ENCODE results near the gene DPM1.
A peak's percentile ranks its signal among the peaks of the same experiment; 100 is the strongest.

Gene DPM1

DNA sequence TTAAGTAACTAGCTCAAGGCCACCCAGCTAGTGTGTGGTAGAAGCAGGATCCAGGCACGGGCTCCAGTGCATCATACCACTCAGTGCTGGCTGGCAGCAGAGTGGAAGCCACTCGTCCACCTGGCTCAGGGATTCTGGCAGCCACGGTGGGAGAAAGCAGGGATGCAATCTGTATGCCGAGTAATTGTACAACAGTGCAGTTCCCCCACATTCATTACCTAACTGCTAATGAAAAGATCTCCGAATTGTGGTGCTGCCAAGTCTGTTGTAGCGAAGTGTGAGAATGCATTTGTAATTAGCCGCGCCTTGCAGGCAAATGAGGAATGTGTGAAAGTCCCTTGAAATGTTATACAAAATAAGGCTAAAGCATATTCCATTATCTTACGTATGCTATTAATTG is 35.5 kb upstream of the DPM1 start:
- Histone ChIP-seq H3K9me3 (ENCODE audit: insufficient read depth, low read depth, low read length) (0 out of 2 replicates have a peak, but pooled peaks cover 3% of the 10 kb centered on the region), H3K9ac (ENCODE audit: low read depth, low read length) (no peak overlapping the region), H3K27me3 (ENCODE audit: insufficient read depth, low read length) (no peaks in the 10 kb centered on the region), H3K36me3 (ENCODE audit: insufficient read depth, low read length) (no peaks in the 10 kb centered on the region), H3K4me1 (ENCODE audit: insufficient read depth, low read length) (peaks cover 19% of the 10 kb centered on the region), H3K27ac (ENCODE audit: low read depth, low read length) (no peak overlapping the region), H3K4me3 (ENCODE audit: low read length) (no peak overlapping the region)
- WGBS, result 96% methylated on average over 8 of the region's 9 CpGs

DNA sequence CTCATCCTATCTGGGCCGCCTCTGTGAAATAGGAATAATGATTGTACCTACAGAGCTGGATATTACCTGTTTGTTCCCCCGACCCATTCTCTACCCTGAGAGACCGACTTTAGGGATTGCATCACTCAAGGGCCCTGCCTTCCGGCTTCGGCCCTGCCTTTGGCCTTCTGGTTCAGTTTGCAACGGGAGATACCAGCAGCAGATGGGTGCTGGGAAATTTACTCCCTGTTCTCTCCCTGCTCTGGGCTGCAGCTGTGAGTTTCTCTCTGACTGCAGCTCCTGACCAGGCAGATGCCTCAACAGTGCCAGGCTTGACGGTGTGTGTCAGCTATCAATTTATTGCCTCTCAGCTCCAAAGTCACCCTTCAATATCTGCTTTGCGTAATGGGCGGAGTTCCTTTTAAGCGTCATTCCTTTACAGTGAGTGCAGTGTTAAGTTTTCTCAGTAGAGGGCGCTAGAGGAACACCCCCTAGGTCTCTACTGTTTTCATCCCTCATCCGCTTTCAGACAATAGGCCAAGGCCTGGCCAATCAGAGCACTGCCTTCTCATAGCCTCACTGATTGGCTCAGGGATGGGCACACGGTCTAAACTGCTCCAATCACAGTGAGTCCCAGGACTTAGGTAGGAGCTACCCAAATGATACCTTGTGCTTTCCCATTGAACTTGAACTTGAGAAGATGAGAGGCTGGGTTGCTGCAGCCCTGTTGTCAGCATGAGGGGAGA is 34.6 kb upstream of the DPM1 start:
- peaks cover 20% of the 10 kb centered on the region for H3K4me1 ChIP-seq (ENCODE audit: insufficient read depth, low read length)
- H3K4me3 ChIP-seq (ENCODE audit: low read length), result peak overlapping the region; percentile 11; the same call in 1 of the 2 replicates
- H3K27me3 ChIP-seq (ENCODE audit: insufficient read depth, low read length), result no peaks in the 10 kb centered on the region
- H3K9me3 ChIP-seq (ENCODE audit: insufficient read depth, low read depth, low read length), result 0 out of 2 replicates have a peak, but pooled peaks cover 3% of the 10 kb centered on the region
- no peaks in the 10 kb centered on the region for H3K36me3 ChIP-seq (ENCODE audit: insufficient read depth, low read length)
- WGBS, result 32% methylated on average over 13 of the region's 13 CpGs
- H3K27ac ChIP-seq (ENCODE audit: low read depth, low read length), result peak overlapping the region; percentile 87
- peak overlapping the region; percentile 51 for H3K9ac ChIP-seq (ENCODE audit: low read depth, low read length)

DNA sequence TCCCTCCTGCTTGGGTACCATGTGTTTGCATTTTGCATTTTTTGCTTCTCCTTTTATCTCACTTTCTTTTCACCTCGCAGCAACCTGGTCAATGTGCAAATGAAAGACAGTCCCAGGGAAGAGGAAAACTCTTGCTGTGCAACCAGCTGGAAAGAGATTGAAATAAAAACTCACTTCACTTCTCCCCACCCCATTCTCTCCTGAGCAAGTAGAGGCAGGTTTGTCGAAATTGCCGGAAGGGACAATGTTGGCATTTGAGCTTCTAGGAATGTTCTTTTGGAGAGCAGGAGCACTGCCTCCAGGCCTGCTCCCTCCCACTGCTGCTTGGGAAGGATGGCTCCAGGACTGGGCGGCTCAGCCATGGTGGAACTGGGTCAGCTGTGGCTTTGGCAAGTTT is 34.0 kb upstream of the DPM1 start:
- H3K9ac ChIP-seq (ENCODE audit: low read depth, low read length), result peak overlapping the region; percentile 51
- peak overlapping the region; percentile 11; the same call in 1 of the 2 replicates for H3K4me3 ChIP-seq (ENCODE audit: low read length)

DNA sequence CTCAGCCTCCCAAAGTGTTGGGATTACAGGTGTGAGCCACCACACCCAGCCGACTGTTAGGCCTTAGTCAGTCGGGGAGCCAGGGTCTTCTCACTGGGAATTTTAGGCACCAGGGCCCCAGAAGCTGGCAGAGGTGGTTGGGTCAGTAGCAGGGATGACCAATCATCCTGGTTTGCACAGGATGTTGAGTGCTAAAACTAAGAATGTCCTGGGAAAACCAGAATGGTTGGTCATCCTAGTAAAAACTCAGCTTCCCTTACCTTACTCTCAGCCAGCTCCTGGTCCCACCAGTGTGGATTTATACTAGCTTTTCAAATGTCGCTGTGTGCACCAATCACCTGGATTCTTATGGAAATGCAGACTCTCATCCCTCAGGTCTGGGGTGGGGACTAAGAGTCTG is 32.7 kb upstream of the DPM1 start:
- Histone ChIP-seq H3K36me3 (ENCODE audit: insufficient read depth, low read length) (no peaks in the 10 kb centered on the region), H3K27me3 (ENCODE audit: insufficient read depth, low read length) (no peaks in the 10 kb centered on the region), H3K9ac (ENCODE audit: low read depth, low read length) (no peak overlapping the region), H3K9me3 (ENCODE audit: insufficient read depth, low read depth, low read length) (0 out of 2 replicates have a peak, but pooled peaks cover 3% of the 10 kb centered on the region), H3K27ac (ENCODE audit: low read depth, low read length) (peak overlapping the region; percentile 42; the same call in 1 of the 2 replicates), H3K4me3 (ENCODE audit: low read length) (no peak overlapping the region), H3K4me1 (ENCODE audit: insufficient read depth, low read length) (peaks cover 21% of the 10 kb centered on the region)
- WGBS, result 70% methylated on average over 3 of the region's 3 CpGs

More for the DNA sequence above, 34.0 kb upstream of the DPM1 start:
- 5% methylated on average over 4 of the region's 4 CpGs for WGBS
- Histone ChIP-seq H3K9me3 (ENCODE audit: insufficient read depth, low read depth, low read length) (0 out of 2 replicates have a peak, but pooled peaks cover 3% of the 10 kb centered on the region), H3K36me3 (ENCODE audit: insufficient read depth, low read length) (no peaks in the 10 kb centered on the region), H3K27ac (ENCODE audit: low read depth, low read length) (peak overlapping the region; percentile 87), H3K4me1 (ENCODE audit: insufficient read depth, low read length) (peaks cover 21% of the 10 kb centered on the region), H3K27me3 (ENCODE audit: insufficient read depth, low read length) (no peaks in the 10 kb centered on the region)

DNA sequence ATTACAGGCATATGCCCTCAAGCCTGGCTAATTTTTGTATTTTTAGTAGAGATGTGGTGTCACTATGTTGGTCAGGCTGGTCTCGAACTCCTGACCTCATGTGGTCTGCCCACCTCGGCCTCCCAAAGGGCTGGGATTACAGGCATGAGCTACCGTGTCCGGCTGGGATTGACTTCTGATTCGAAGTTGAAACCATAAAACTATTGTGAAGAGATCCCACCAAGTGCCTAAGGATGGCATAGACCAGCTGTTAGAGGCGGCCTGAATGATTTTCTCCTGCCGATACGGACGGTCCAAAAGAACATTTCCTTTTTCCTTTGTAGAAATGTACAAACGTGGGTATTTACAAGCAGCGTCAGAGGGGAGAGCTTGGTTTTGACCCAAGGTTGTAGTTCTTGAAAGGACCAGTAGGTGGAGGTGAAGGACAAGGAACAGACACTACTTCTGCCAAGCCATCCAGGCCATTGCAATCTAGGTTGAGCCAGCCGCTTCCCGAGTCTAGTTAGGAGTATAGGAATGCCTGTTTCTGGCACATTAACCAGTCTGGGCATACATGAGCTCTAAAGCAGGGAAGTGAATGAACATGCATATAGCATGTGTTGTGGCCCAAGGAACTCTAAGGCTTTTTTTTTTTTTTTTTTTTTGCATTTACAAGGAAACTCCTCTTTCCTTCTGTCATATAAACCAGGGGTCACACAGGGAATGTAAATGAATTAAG is 29.3 kb upstream of the DPM1 start:
- Histone ChIP-seq H3K4me3 (ENCODE audit: low read length) (no peak overlapping the region), H3K27ac (ENCODE audit: low read depth, low read length) (no peak overlapping the region), H3K4me1 (ENCODE audit: insufficient read depth, low read length) (peaks cover 18% of the 10 kb centered on the region), H3K36me3 (ENCODE audit: insufficient read depth, low read length) (no peaks in the 10 kb centered on the region), H3K9ac (ENCODE audit: low read depth, low read length) (no peak overlapping the region), H3K27me3 (ENCODE audit: insufficient read depth, low read length) (no peaks in the 10 kb centered on the region), H3K9me3 (ENCODE audit: insufficient read depth, low read depth, low read length) (no peaks in the 10 kb centered on the region)
- WGBS, result 34% methylated on average over 13 of the region's 13 CpGs

DNA sequence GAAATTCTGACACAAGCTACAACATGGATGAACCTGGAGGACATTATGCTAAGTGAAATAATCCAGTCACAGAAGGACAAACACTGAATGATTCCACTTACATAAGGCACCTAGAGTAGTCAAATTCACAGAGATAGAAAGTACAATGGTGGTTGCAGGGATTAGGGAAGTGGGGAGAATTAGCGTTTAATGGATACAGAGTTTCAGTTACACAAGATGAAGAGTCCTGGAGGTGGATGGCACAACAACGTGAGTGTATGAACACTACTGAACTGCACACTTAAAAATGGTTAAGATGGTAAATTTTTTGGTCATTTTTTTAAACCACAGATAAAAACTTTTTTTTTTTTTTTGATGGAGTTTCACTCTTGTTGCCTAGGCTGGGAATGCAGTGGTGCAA is 25.0 kb upstream of the DPM1 start:
- no peaks in the 10 kb centered on the region for H3K27me3 ChIP-seq (ENCODE audit: insufficient read depth, low read length)
- no peak overlapping the region for H3K27ac ChIP-seq (ENCODE audit: low read depth, low read length)
- WGBS, result 87% methylated on average over 2 of the region's 2 CpGs
- no peaks in the 10 kb centered on the region for H3K36me3 ChIP-seq (ENCODE audit: insufficient read depth, low read length)
- H3K9ac ChIP-seq (ENCODE audit: low read depth, low read length), result no peak overlapping the region
- H3K4me1 ChIP-seq (ENCODE audit: insufficient read depth, low read length), result peaks cover 2% of the 10 kb centered on the region; the same call in 1 of the 2 replicates
- H3K9me3 ChIP-seq (ENCODE audit: insufficient read depth, low read depth, low read length), result no peaks in the 10 kb centered on the region
- no peak overlapping the region for H3K4me3 ChIP-seq (ENCODE audit: low read length)

DNA sequence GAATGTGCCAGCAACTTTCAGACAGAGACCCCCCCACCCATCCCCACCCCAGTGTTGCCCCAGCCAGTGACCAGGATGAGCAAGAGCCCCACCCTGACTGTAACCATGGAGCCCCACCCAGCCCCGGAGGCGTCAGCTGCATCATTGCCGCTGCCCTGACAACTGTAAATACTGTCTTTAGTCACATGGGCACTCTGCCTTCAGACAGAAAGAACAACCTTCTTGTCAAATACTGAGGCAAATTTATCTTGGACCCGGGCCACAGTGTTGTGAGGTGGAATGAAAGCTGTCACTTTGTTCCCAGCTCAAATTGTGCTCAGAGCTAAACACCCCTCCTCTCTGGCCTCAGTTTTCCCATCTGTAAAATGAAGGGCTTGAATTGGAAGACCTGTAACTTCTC is 24.0 kb upstream of the DPM1 start:
- no peak overlapping the region for H3K9ac ChIP-seq (ENCODE audit: low read depth, low read length)
- H3K27me3 ChIP-seq (ENCODE audit: insufficient read depth, low read length), result no peaks in the 10 kb centered on the region
- H3K9me3 ChIP-seq (ENCODE audit: insufficient read depth, low read depth, low read length), result no peaks in the 10 kb centered on the region
- no peak overlapping the region for H3K4me3 ChIP-seq (ENCODE audit: low read length)
- H3K4me1 ChIP-seq (ENCODE audit: insufficient read depth, low read length), result no peaks in the 10 kb centered on the region
- 75% methylated on average over 3 of the region's 4 CpGs for WGBS
- H3K36me3 ChIP-seq (ENCODE audit: insufficient read depth, low read length), result no peaks in the 10 kb centered on the region
- H3K27ac ChIP-seq (ENCODE audit: low read depth, low read length), result no peak overlapping the region

DNA sequence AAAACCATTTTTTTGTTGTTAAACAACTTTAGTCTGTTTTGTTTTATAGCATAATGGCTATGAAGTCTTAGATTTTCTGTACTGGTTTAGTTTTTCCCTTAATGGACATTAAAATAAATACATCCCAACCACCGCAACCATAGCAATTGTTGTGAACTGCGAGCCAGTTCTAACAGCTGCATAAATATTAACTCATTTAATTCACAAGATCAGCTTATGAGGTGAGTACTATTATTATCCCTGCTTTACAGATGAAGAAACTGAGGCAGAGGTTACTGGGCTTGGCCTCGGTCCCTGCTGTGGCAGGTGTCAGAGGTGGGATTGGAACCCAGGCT is 23.3 kb upstream of the DPM1 start:
- H3K27ac ChIP-seq (ENCODE audit: low read depth, low read length), result no peak overlapping the region
- H3K9me3 ChIP-seq (ENCODE audit: insufficient read depth, low read depth, low read length), result no peaks in the 10 kb centered on the region
- WGBS, result 94% methylated on average over 3 of the region's 3 CpGs
- no peaks in the 10 kb centered on the region for H3K4me1 ChIP-seq (ENCODE audit: insufficient read depth, low read length)
- H3K36me3 ChIP-seq (ENCODE audit: insufficient read depth, low read length), result no peaks in the 10 kb centered on the region
- no peak overlapping the region for H3K4me3 ChIP-seq (ENCODE audit: low read length)
- H3K9ac ChIP-seq (ENCODE audit: low read depth, low read length), result no peak overlapping the region
- no peaks in the 10 kb centered on the region for H3K27me3 ChIP-seq (ENCODE audit: insufficient read depth, low read length)

DNA sequence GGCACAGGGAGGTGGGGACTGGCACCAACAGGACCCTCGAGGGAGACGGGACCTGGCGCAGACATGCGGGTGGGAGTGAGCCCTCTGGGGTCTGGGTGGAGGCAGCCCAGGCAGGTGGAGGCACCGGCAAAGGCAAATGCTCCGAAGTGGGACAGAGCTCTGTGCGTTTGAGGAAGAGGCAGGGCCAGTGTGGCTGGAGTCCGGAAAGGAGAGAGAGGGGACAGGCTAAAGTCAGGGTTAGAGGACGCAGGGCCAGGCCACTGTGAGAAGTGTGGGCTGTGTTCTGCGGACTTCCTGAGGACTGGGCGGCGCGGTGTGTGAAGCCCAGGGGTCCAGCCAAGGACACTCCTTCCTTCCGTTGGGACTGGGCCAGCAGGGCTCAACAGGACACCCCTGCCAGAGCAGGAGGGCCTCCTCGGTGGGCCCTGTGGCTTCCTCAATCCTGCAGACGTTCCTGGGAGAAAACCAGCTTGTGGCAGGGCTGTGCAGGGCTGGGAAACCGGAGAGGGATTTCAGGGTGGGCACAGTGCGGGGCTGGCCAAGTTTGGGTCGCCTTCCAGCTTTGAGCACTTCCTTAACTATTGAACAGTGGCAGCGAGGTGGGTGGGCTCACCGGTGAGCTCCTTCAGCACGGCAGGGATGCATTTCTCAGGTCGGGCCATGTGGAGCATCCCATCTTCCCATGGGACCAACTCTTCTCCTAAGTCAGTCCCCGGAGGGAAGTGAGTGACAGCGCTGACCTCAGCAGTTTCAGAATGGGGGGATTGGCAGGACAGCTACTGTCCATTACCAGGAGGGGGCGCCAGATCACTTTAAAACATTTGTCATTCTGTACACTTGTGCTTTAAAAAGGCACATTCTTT is 22.8 kb upstream of the DPM1 start:
- Histone ChIP-seq H3K27ac (ENCODE audit: low read depth, low read length) (no peak overlapping the region), H3K27me3 (ENCODE audit: insufficient read depth, low read length) (no peaks in the 10 kb centered on the region), H3K9me3 (ENCODE audit: insufficient read depth, low read depth, low read length) (no peaks in the 10 kb centered on the region), H3K9ac (ENCODE audit: low read depth, low read length) (no peak overlapping the region), H3K4me1 (ENCODE audit: insufficient read depth, low read length) (no peaks in the 10 kb centered on the region), H3K36me3 (ENCODE audit: insufficient read depth, low read length) (no peaks in the 10 kb centered on the region), H3K4me3 (ENCODE audit: low read length) (no peak overlapping the region)
- 67% methylated on average over 26 of the region's 26 CpGs for WGBS

DNA sequence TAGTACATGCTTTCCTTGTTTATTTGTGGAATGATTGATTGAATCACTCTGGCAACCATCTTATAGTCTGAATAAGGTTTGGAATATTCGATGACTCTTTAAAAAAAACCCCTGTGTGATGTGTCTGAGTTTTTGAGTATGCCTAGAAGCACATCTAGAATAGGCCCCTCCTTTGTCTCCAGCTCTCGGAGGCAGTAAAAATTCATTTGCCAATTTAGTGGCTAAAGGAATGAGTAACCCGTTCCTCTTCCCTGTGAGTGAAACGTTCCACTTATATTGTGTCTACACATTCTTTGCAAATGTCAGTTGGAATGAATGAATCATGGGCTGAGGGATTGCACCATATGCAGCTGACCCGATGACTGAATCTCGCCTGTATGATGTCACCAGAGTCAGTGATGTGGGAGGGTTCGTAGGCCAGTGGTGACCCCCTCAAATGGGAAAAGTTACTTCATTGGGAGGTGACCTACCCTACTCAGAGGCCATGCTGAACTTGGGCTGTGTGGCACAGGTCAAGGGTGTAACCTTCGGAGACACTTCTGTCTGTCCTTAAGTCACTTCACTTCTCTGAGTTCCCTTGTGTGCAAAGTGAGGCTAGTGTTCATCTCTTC is 21.8 kb upstream of the DPM1 start:
- Histone ChIP-seq H3K9ac (ENCODE audit: low read depth, low read length) (no peak overlapping the region), H3K9me3 (ENCODE audit: insufficient read depth, low read depth, low read length) (no peaks in the 10 kb centered on the region), H3K4me1 (ENCODE audit: insufficient read depth, low read length) (no peaks in the 10 kb centered on the region), H3K36me3 (ENCODE audit: insufficient read depth, low read length) (no peaks in the 10 kb centered on the region), H3K4me3 (ENCODE audit: low read length) (no peak overlapping the region), H3K27ac (ENCODE audit: low read depth, low read length) (no peak overlapping the region), H3K27me3 (ENCODE audit: insufficient read depth, low read length) (no peaks in the 10 kb centered on the region)
- 84% methylated on average over 8 of the region's 8 CpGs for WGBS
